NCI-H1417 (cell line): Measurements from ENCODE around the gene PECR.

Experiments
- DNase-seq, 3 experiments: peaks; one replicate each; lab custom pipeline; 2025; lab: John Stamatoyannopoulos, UW

The PECR gene

GRCh38 chr2:216081487-216082116 is at the start of gene PECR, which contains the start of gene TMEM169:
Gene PECR (minus strand): TSS chr2:216081809. CDS start chr2:216081741, 68 bp downstream.
Gene TMEM169 (plus strand): TSS chr2:216081919. CDS start chr2:216095964, 14,045 bp downstream.
- peak; percentile 65 to 94 (median 91) for DNase-seq

GRCh38 chr2:216130346-216130971 is 48.9 kb upstream of the PECR start:
- DNase-seq, result no peak

- no peak for DNase-seq
Observed at GRCh38 chr2:216126943-216127342, 45.3 kb upstream of the PECR start.

- no peak for DNase-seq
Observed at GRCh38 chr2:216121255-216121654, 39.6 kb upstream of the PECR start.

GRCh38 chr2:216119986-216120385 is 38.4 kb upstream of the PECR start:
- no peak for DNase-seq

- DNase-seq, result no peak
Observed at GRCh38 chr2:216119146-216119545, 37.5 kb upstream of the PECR start.

- no peak for DNase-seq
Observed at GRCh38 chr2:216118474-216118873, 36.9 kb upstream of the PECR start.

- no peak for DNase-seq
Observed at GRCh38 chr2:216117561-216118340, 36.1 kb upstream of the PECR start.

- peak in 1 of 3 experiments; percentile 33 for DNase-seq
Observed at GRCh38 chr2:216116418-216116817, 34.8 kb upstream of the PECR start.

GRCh38 chr2:216114714-216115531 is 33.3 kb upstream of the PECR start:
- peak; percentile 97 to 100 (median 97) for DNase-seq

GRCh38 chr2:216114382-216114713 is 32.7 kb upstream of the PECR start:
- no peak for DNase-seq

- DNase-seq, result no peak
Observed at GRCh38 chr2:216113572-216113971, 32.0 kb upstream of the PECR start.

- DNase-seq, result no peak
Observed at GRCh38 chr2:216112926-216113325, 31.3 kb upstream of the PECR start.

GRCh38 chr2:216111122-216111521 is 29.5 kb upstream of the PECR start:
- DNase-seq, result no peak

GRCh38 chr2:216110620-216111019 is 29.0 kb upstream of the PECR start:
- no peak for DNase-seq

- peak in 2 of 3 experiments; percentile 35 to 56 for DNase-seq
Observed at GRCh38 chr2:216109962-216110614, 28.5 kb upstream of the PECR start.

- peak; percentile 95 to 98 (median 97) for DNase-seq
Observed at GRCh38 chr2:216108967-216109921, 27.6 kb upstream of the PECR start, which contains the start of gene XRCC5. Gene XRCC5 (plus strand): TSS chr2:216109348. CDS start chr2:216109437, 89 bp downstream.

- peak in 2 of 3 experiments; percentile 3 to 57 for DNase-seq
Observed at GRCh38 chr2:216108310-216108966, 26.8 kb upstream of the PECR start.

- DNase-seq, result no peak
Observed at GRCh38 chr2:216107760-216108159, 26.2 kb upstream of the PECR start.

- no peak for DNase-seq
Observed at GRCh38 chr2:216107320-216107719, 25.7 kb upstream of the PECR start.
